ENCODE data around the gene TMPRSS15. TPM values are rescaled to one million over a fixed set of nuclear protein-coding genes. Genes with fewer than 3 reads are reported as not detected.

Gene TMPRSS15
- polyA plus RNA-seq, 1 donor (not counting 4 experiments of a cell fraction or from before 2014, with no cell fraction given) = not detected

GRCh38 chr21:18369115-18369514 is 34.5 kb downstream of the TMPRSS15 start:
- FAIRE-seq (no peak), DNase-seq (ENCODE audit: low read depth, low spot score) (no peak)

GRCh38 chr21:18368205-18368604 is 35.4 kb downstream of the TMPRSS15 start:
- TF ChIP-seq EZH2 (IDR thresholded peaks at IDR 0.05; ENCODE audit: low read length) (no peak), CTCF (optimal IDR thresholded peaks at IDR 0.05 in 1 of 3, IDR thresholded peaks at IDR 0.05 in 1 of 3, conservative IDR thresholded peaks at IDR 0.05 in 1 of 3; ENCODE audit: extremely low read depth in 1 of 3, insufficient read depth in 2 of 3, low read length in 3 of 3) (no peak)
- Histone ChIP-seq H3K4me3 (ENCODE audit: control insufficient read depth in 2 of 3, extremely low read depth in 1 of 3, insufficient read depth in 2 of 3, low read depth in 1 of 3, low read length in 3 of 3) (no peak overlapping the region), H3K9me3 (ENCODE audit: control insufficient read depth, low read depth, low read length) (no peaks in the 10 kb centered on the region), H3K4me2 (ENCODE audit: control insufficient read depth, extremely low read depth, insufficient read depth, low read depth, low read length) (no peak overlapping the region), H3K79me2 (ENCODE audit: control insufficient read depth, insufficient read depth, low read length) (no peaks in the 10 kb centered on the region), H2AFZ (ENCODE audit: control insufficient read depth, low read length) (no peak overlapping the region), H3K9me1 (ENCODE audit: control insufficient read depth, extremely low read depth, insufficient read depth, low read length) (no peaks in the 10 kb centered on the region), H4K20me1 (ENCODE audit: control insufficient read depth, extremely low read depth, insufficient read depth, low read length) (no peaks in the 10 kb centered on the region), H3K36me3 (ENCODE audit: control insufficient read depth in 2 of 2, extremely low read depth in 1 of 2, insufficient read depth in 2 of 2, low read length in 2 of 2) (no peaks in the 10 kb centered on the region), H3K4me1 (ENCODE audit: control insufficient read depth, extremely low read depth, insufficient read depth, low read length) (no peaks in the 10 kb centered on the region), H3K27ac (ENCODE audit: control insufficient read depth, insufficient read depth, low read length) (no peak overlapping the region), H3K27me3 (ENCODE audit: control insufficient read depth, extremely low read depth, insufficient read depth, low read length) (no peaks in the 10 kb centered on the region), H3K9ac (ENCODE audit: control insufficient read depth, extremely low read depth, insufficient read depth, low read length) (no peak overlapping the region)
- DNase-seq (ENCODE audit: low read depth, low spot score) = no peak
- dilution Hi-C loops (cut with MboI; ENCODE audit: extremely low pct_ligation_motif_present, low sequenced_read_pairs) = no loop called here
- FAIRE-seq = no peak

More at GRCh38 chr21:18369115-18369514, 34.5 kb downstream of the TMPRSS15 start:
- TF ChIP-seq EZH2 (IDR thresholded peaks at IDR 0.05; ENCODE audit: low read length) = no peak
- TF ChIP-seq CTCF (optimal IDR thresholded peaks at IDR 0.05 in 1 of 3, IDR thresholded peaks at IDR 0.05 in 1 of 3, conservative IDR thresholded peaks at IDR 0.05 in 1 of 3; ENCODE audit: extremely low read depth in 1 of 3, insufficient read depth in 2 of 3, low read length in 3 of 3) = peak; percentile 17 to 35 (median 25)
- Histone ChIP-seq H2AFZ (ENCODE audit: control insufficient read depth, low read length) (no peak overlapping the region), H3K4me1 (ENCODE audit: control insufficient read depth, extremely low read depth, insufficient read depth, low read length) (no peaks in the 10 kb centered on the region), H3K9me3 (ENCODE audit: control insufficient read depth, low read depth, low read length) (no peaks in the 10 kb centered on the region), H3K9ac (ENCODE audit: control insufficient read depth, extremely low read depth, insufficient read depth, low read length) (no peak overlapping the region), H3K27me3 (ENCODE audit: control insufficient read depth, extremely low read depth, insufficient read depth, low read length) (no peaks in the 10 kb centered on the region), H3K27ac (ENCODE audit: control insufficient read depth, insufficient read depth, low read length) (no peak overlapping the region), H4K20me1 (ENCODE audit: control insufficient read depth, extremely low read depth, insufficient read depth, low read length) (no peaks in the 10 kb centered on the region), H3K9me1 (ENCODE audit: control insufficient read depth, extremely low read depth, insufficient read depth, low read length) (no peaks in the 10 kb centered on the region), H3K79me2 (ENCODE audit: control insufficient read depth, insufficient read depth, low read length) (no peaks in the 10 kb centered on the region), H3K4me3 (ENCODE audit: control insufficient read depth in 2 of 3, extremely low read depth in 1 of 3, insufficient read depth in 2 of 3, low read depth in 1 of 3, low read length in 3 of 3) (no peak overlapping the region), H3K36me3 (ENCODE audit: control insufficient read depth in 2 of 2, extremely low read depth in 1 of 2, insufficient read depth in 2 of 2, low read length in 2 of 2) (no peaks in the 10 kb centered on the region), H3K4me2 (ENCODE audit: control insufficient read depth, extremely low read depth, insufficient read depth, low read depth, low read length) (no peak overlapping the region)
- dilution Hi-C loops (cut with MboI; ENCODE audit: extremely low pct_ligation_motif_present, low sequenced_read_pairs) = no loop called here

Measured in keratinocyte (primary cell).